Panc1 (cell line): ENCODE data around the gene GPBP1L1.

Source experiments
- POLR2AphosphoS5 ChIP-seq: IDR thresholded peaks from 2 replicates; pipeline ENCODE4 v1.6.1; 2012; ENCODE audit warnings: mild to moderate bottlenecking, low read depth, low read length, moderate library complexity
- SIN3A ChIP-seq: IDR thresholded peaks from 2 replicates; pipeline ENCODE4 v1.6.1; 2012; ENCODE audit warnings: low read depth, mild to moderate bottlenecking, low read length, moderate library complexity, borderline replicate concordance; ENCODE audit not compliant: insufficient read depth
- TF ChIP-seq, protein P1 (sequence below): fragments of 450-650 bp; IDR thresholded peaks from 2 replicates; pipeline ENCODE4 v1.5.1; 2017; ENCODE audit warnings: mild to moderate bottlenecking

GRCh38 chr1:45617618-45618017, 68.7 kb downstream of the GPBP1L1 start:
- TF ChIP-seq, protein P1, sequence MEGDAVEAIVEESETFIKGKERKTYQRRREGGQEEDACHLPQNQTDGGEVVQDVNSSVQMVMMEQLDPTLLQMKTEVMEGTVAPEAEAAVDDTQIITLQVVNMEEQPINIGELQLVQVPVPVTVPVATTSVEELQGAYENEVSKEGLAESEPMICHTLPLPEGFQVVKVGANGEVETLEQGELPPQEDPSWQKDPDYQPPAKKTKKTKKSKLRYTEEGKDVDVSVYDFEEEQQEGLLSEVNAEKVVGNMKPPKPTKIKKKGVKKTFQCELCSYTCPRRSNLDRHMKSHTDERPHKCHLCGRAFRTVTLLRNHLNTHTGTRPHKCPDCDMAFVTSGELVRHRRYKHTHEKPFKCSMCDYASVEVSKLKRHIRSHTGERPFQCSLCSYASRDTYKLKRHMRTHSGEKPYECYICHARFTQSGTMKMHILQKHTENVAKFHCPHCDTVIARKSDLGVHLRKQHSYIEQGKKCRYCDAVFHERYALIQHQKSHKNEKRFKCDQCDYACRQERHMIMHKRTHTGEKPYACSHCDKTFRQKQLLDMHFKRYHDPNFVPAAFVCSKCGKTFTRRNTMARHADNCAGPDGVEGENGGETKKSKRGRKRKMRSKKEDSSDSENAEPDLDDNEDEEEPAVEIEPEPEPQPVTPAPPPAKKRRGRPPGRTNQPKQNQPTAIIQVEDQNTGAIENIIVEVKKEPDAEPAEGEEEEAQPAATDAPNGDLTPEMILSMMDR: no peak
- TF ChIP-seq POLR2AphosphoS5 (peak; percentile 51), SIN3A (no peak)
